Keratinocyte (primary cell): ENCODE results near the gene SFMBT2. TPM values are rescaled to one million over a fixed set of nuclear protein-coding genes. Genes with fewer than 3 reads are reported as not detected.

Experiments used
- DNase-seq: peaks from one replicate; pipeline ENCODE4 v3.0.0-alpha.2; 2011; ENCODE audit warnings: low read depth, missing footprints, low spot score
- FAIRE-seq: peaks from 2 replicates; lab custom pipeline; 2011; peaks lifted over from hg19 to GRCh38; lab: Jason Lieb, UNC
- H2AFZ ChIP-seq: 2 replicates; pipeline ENCODE4 v1.6.0; 2012; ENCODE audit warnings: low read length, control low read depth, inconsistent platforms; ENCODE audit not compliant: control insufficient read depth
- H3K27ac ChIP-seq: 2 replicates; pipeline ENCODE4 v1.5.1; 2011; ENCODE audit warnings: low read length; ENCODE audit not compliant: control insufficient read depth, insufficient read depth
- H3K27me3 ChIP-seq: 3 replicates; pipeline ENCODE4 v1.6.0; 2011; ENCODE audit warnings: low read length; ENCODE audit not compliant: control insufficient read depth, insufficient read depth; ENCODE audit errors: extremely low read depth
- H3K36me3 ChIP-seq, 2 experiments: 2 replicates in 1 of 2; 3 replicates in 1 of 2; pipeline ENCODE4 v1.5.1; 2011; ENCODE audit warnings: low read length in 2 of 2, mild to moderate bottlenecking in 1 of 2; ENCODE audit not compliant: control insufficient read depth in 2 of 2, insufficient read depth in 2 of 2; ENCODE audit errors: extremely low read depth in 1 of 2
- H3K4me1 ChIP-seq: 3 replicates; pipeline ENCODE4 v1.5.1; 2011; ENCODE audit warnings: low read length; ENCODE audit not compliant: control insufficient read depth, insufficient read depth; ENCODE audit errors: extremely low read depth
- H3K4me2 ChIP-seq: 3 replicates; pipeline ENCODE4 v1.6.0; 2011; ENCODE audit warnings: low read depth, low read length; ENCODE audit not compliant: control insufficient read depth, insufficient read depth; ENCODE audit errors: extremely low read depth
- H3K4me3 ChIP-seq, 3 experiments: fragments of 200-600 bp in 1 of 3; sonication (generic) in 1 of 3; 2 replicates in 2 of 3; 3 replicates in 1 of 3; pipeline ENCODE4 v1.5.1; 2011 to 2016; ENCODE audit warnings: low read length in 3 of 3, mild to moderate bottlenecking in 3 of 3, control low read depth in 2 of 3, inconsistent platforms in 1 of 3, low read depth in 1 of 3, mixed read lengths in 1 of 3, mixed run types in 1 of 3, moderate library complexity in 1 of 3; ENCODE audit not compliant: control insufficient read depth in 2 of 3, insufficient read depth in 2 of 3; ENCODE audit errors: extremely low read depth in 1 of 3
- H3K79me2 ChIP-seq: 2 replicates; pipeline ENCODE4 v1.6.0; 2012; ENCODE audit warnings: low read length; ENCODE audit not compliant: control insufficient read depth, insufficient read depth
- H3K9ac ChIP-seq: 3 replicates; pipeline ENCODE4 v1.6.0; 2011; ENCODE audit warnings: low read length; ENCODE audit not compliant: control insufficient read depth, insufficient read depth; ENCODE audit errors: extremely low read depth
- H3K9me1 ChIP-seq: 3 replicates; pipeline ENCODE4 v1.6.0; 2011; ENCODE audit warnings: low read length; ENCODE audit not compliant: control insufficient read depth, insufficient read depth; ENCODE audit errors: extremely low read depth
- H3K9me3 ChIP-seq: 2 replicates; pipeline ENCODE4 v1.5.1; 2012; ENCODE audit warnings: low read depth, low read length; ENCODE audit not compliant: control insufficient read depth
- H4K20me1 ChIP-seq: 3 replicates; pipeline ENCODE4 v1.6.0; 2011; ENCODE audit warnings: low read length; ENCODE audit not compliant: control insufficient read depth, insufficient read depth; ENCODE audit errors: extremely low read depth
- EZH2 ChIP-seq: IDR thresholded peaks from one replicate; pipeline ENCODE4 v1.6.1; 2012; ENCODE audit warnings: inconsistent platforms, mild to moderate bottlenecking, low read length, moderate library complexity
- dilution Hi-C: fragments of 300-500 bp; cut with MboI; formaldehyde crosslinking; loops from one replicate; pipeline ENCODE4 v1.7.0; 2020; ENCODE audit warnings: low sequenced_read_pairs; ENCODE audit not compliant: extremely low pct_ligation_motif_present
- polyA plus RNA-seq, 5 experiments: library from polyadenylated mRNA; depleted of rRNA in 3 of 5; stranded (reverse) in 3 of 5; stranded (forward) in 1 of 5; unstranded in 1 of 5; fragments of >200 nt; gene quantifications; 1 replicate in 1 of 5; 2 replicates in 3 of 5; 3 replicates in 1 of 5; pipeline versions ENCODE4 v1.2.1 to v1.2.3, GENCODE V29; 2011 to 2012; ENCODE audit warnings: missing spikeins in 2 of 5, low read depth in 1 of 5, low replicate concordance in 1 of 5
- small RNA-seq, 3 experiments: library from RNA; depleted of rRNA; stranded (forward); fragments of <200 nt; gene quantifications; one replicate each; pipeline ENCODE3, GENCODE V24; 2012; ENCODE audit warnings: low read depth in 3 of 3, low replicate concordance in 1 of 3; ENCODE audit not compliant: insufficient read length in 3 of 3
- TF ChIP-seq, protein P1 (sequence below), 3 experiments: IDR thresholded peaks in 1 of 3; conservative IDR thresholded peaks in 1 of 3; optimal IDR thresholded peaks in 1 of 3; 2 replicates in 2 of 3; 3 replicates in 1 of 3; pipeline versions ENCODE3 to v1.5.1; 2011; ENCODE audit warnings: low read length in 3 of 3, mild to moderate bottlenecking in 3 of 3, moderate library complexity in 2 of 3, control low read depth in 1 of 3, inconsistent platforms in 1 of 3; ENCODE audit not compliant: insufficient read depth in 2 of 3; ENCODE audit errors: extremely low read depth in 1 of 3

The SFMBT2 gene
- polyA plus RNA-seq, 1 donor (not counting 4 experiments of a cell fraction or from before 2014, with no cell fraction given): 0.71 TPM

DNA sequence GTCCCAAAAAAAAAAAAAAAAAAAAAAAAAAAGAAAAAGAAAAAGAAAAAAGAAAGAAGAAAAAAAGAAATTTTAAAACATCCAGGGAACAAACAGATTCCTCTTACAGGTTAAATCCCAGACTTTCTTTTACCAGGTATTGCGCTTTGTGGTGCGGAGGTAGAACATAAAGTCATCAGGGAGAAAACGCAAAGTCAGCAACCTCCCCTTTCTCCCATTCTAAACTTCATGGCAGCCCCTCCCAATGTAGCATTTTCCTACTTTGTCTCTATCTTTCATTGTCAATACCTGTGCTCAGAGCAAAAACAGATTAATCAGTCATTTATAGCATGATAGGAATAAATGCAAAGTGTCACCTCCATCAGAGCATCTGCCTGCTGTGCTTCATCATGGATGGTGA is 299.7 kb downstream of the SFMBT2 start:
- peaks cover 2% of the 10 kb centered on the region for H3K27me3 ChIP-seq
- H3K4me1 ChIP-seq: peaks cover 10% of the 10 kb centered on the region
- no peaks in the 10 kb centered on the region for H4K20me1 ChIP-seq
- no peaks in the 10 kb centered on the region for H3K79me2 ChIP-seq
- H3K36me3 ChIP-seq: no peaks in the 10 kb centered on the region
- dilution Hi-C loops: no loop called here
- H3K9me3 ChIP-seq: no peaks in the 10 kb centered on the region
- DNase-seq (no peak), FAIRE-seq (no peak)
- H3K9ac ChIP-seq: no peak overlapping the region
- peak overlapping the region; percentile 30 for H2AFZ ChIP-seq
- H3K4me3 ChIP-seq: no peak overlapping the region
- TF ChIP-seq, protein P1, sequence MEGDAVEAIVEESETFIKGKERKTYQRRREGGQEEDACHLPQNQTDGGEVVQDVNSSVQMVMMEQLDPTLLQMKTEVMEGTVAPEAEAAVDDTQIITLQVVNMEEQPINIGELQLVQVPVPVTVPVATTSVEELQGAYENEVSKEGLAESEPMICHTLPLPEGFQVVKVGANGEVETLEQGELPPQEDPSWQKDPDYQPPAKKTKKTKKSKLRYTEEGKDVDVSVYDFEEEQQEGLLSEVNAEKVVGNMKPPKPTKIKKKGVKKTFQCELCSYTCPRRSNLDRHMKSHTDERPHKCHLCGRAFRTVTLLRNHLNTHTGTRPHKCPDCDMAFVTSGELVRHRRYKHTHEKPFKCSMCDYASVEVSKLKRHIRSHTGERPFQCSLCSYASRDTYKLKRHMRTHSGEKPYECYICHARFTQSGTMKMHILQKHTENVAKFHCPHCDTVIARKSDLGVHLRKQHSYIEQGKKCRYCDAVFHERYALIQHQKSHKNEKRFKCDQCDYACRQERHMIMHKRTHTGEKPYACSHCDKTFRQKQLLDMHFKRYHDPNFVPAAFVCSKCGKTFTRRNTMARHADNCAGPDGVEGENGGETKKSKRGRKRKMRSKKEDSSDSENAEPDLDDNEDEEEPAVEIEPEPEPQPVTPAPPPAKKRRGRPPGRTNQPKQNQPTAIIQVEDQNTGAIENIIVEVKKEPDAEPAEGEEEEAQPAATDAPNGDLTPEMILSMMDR (optimal IDR thresholded peaks at IDR 0.05 in 1 of 3, IDR thresholded peaks at IDR 0.05 in 1 of 3, conservative IDR thresholded peaks at IDR 0.05 in 1 of 3; ENCODE audit: extremely low read depth in 1 of 3, insufficient read depth in 2 of 3, low read length in 3 of 3): no peak
- TF ChIP-seq EZH2: no peak
- no peaks in the 10 kb centered on the region for H3K9me1 ChIP-seq
- H3K27ac ChIP-seq: peak overlapping the region; percentile 54
- peak overlapping the region; percentile 32 for H3K4me2 ChIP-seq

Small RNA genes lying within 50 kb of the gene (small RNA-seq; reads per million reads assigned to genes)
- gene AL590095.2: 0 reads per million in 3 experiments
- 0 reads per million in 3 experiments for gene COX6CP17
